Caco-2 (cell line): ENCODE data around the gene PRSS58. TPM values are rescaled to one million over a fixed set of nuclear protein-coding genes. Genes with fewer than 3 reads are reported as not detected.

Experiments used
- BruUV-seq: library from RNA; stranded (reverse); fragments of 400-500 nt; replicated peaks from 2 replicates; lab custom pipeline; 2021; lab: Mats Ljungman, UMichigan
- CTCF ChIA-PET: fragments of 300-600 bp; sonication (Branson Sonifier 250); formaldehyde crosslinking; loops from one replicate; lab custom pipeline; 2022; ENCODE audit warnings: antibody characterized with exemption; lab: Charles Lee
- POLR2A ChIA-PET: fragments of 300-600 bp; sonication (Branson Sonifier 250); formaldehyde crosslinking; loops from one replicate; lab custom pipeline; 2022; ENCODE audit warnings: antibody characterized with exemption; lab: Charles Lee
- DNase-seq, 2 experiments: peaks; one replicate each; pipeline versions ENCODE4 v3.0.0 to v3.0.0-alpha.2; 2020 to 2022
- H3K27me3 ChIP-seq: replicated peaks from 2 replicates; pipeline ENCODE4 v1.6.0; 2011; ENCODE audit warnings: low read length; ENCODE audit not compliant: control insufficient read depth, insufficient read depth
- H3K36me3 ChIP-seq: 2 replicates; pipeline ENCODE4 v1.5.1; 2011; ENCODE audit warnings: low read length; ENCODE audit not compliant: control insufficient read depth, insufficient read depth
- H3K4me1 ChIP-seq: fragments of 250-450 bp; sonication (Bioruptor Pico); 2 replicates; pipeline ENCODE4 v1.5.1; 2020; ENCODE audit warnings: mild to moderate bottlenecking
- H3K4me3 ChIP-seq: 2 replicates; pipeline ENCODE4 v1.5.1; 2011; ENCODE audit warnings: low read depth, mild to moderate bottlenecking, control low read depth, low read length
- H3K9me3 ChIP-seq: fragments of 250-450 bp; sonication (Bioruptor Pico); 2 replicates; pipeline ENCODE4 v1.5.1; 2020; ENCODE audit warnings: mild to moderate bottlenecking, moderate library complexity
- H3K27ac Mint-ChIP-seq: one replicate; pipeline ENCODE4 v1.8.0; 2022; ENCODE audit warnings: mixed read lengths; ENCODE audit not compliant: unreplicated experiment
- H3K27me3 Mint-ChIP-seq: one replicate; pipeline ENCODE4 v1.8.0; 2022; ENCODE audit warnings: mixed read lengths; ENCODE audit not compliant: insufficient read depth, unreplicated experiment
- H3K36me3 Mint-ChIP-seq: one replicate; pipeline ENCODE4 v1.8.0; 2022; ENCODE audit warnings: mild to moderate bottlenecking, mixed read lengths; ENCODE audit not compliant: insufficient read depth, unreplicated experiment
- H3K4me1 Mint-ChIP-seq: one replicate; pipeline ENCODE4 v1.8.0; 2022; ENCODE audit warnings: low read depth, mixed read lengths; ENCODE audit not compliant: unreplicated experiment
- H3K4me3 Mint-ChIP-seq: one replicate; pipeline ENCODE4 v1.8.0; 2022; ENCODE audit warnings: mild to moderate bottlenecking, moderate library complexity, mixed read lengths; ENCODE audit not compliant: unreplicated experiment
- H3K9me3 Mint-ChIP-seq: one replicate; pipeline ENCODE4 v1.8.0; 2022; ENCODE audit warnings: mixed read lengths; ENCODE audit not compliant: unreplicated experiment
- intact Hi-C: fragments of 100-400 bp; cut with micrococcal nuclease; formaldehyde crosslinking; loops from one replicate; pipeline ENCODE4 v1.10.0; 2022; ENCODE audit not compliant: unreplicated experiment
- total RNA-seq: library from RNA; stranded (reverse); gene quantifications from 2 replicates; pipeline ENCODE4 v1.2.3, GENCODE V29; 2022
- TF ChIP-seq, protein P1 (sequence below), 2 experiments: fragments of 200-600 bp in 1 of 2; IDR thresholded peaks; 1 replicate in 1 of 2; 2 replicates in 1 of 2; pipeline versions ENCODE4 v1.5.1 to v1.8.0; 2011 to 2022; ENCODE audit warnings: antibody characterized with exemption in 1 of 2, control low read depth in 1 of 2, inconsistent platforms in 1 of 2, low read depth in 1 of 2, low read length in 1 of 2, mild to moderate bottlenecking in 1 of 2, moderate library complexity in 1 of 2; ENCODE audit not compliant: insufficient read depth in 1 of 2, severe bottlenecking in 1 of 2, unreplicated experiment in 1 of 2

The PRSS58 gene
- total RNA-seq, 1 experiment from 2014 or later: not detected

DNA sequence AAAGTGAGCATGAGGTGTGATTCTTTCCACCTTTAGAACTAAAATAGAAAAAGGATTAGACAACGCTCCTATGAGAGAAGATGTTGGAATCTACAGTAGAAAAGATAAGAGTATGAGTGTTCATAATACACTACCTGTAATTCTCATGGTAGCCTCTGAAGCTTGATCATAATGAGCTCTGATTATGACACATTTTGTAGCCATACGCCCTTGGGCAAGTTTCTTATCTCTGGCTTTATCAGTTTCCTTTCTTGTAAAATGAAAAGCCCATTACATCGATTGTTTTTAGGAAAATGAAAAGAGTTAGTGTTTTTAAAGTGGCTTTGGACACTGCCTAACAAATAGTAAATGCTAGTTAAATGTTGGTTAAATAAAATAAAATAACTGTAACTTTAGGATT lies 22.4 kb upstream of the PRSS58 start:
- no peaks in the 10 kb centered on the region for H3K27me3 ChIP-seq
- Mint-ChIP-seq H3K27ac (no peak overlapping the region), H3K4me3 (no peak overlapping the region), H3K4me1 (no peaks in the 10 kb centered on the region), H3K27me3 (peaks cover 22% of the 10 kb centered on the region), H3K36me3 (no peaks in the 10 kb centered on the region), H3K9me3 (peaks cover 3% of the 10 kb centered on the region)
- BruUV-seq: no TSS peak
- intact Hi-C loops: no loop called here
- H3K4me1 ChIP-seq: no peaks in the 10 kb centered on the region
- no peaks in the 10 kb centered on the region for H3K9me3 ChIP-seq
- no peak for DNase-seq
- H3K4me3 ChIP-seq: no peak overlapping the region
- ChIA-PET CTCF (no interaction called here), POLR2A (no interaction called here)
- no peaks in the 10 kb centered on the region for H3K36me3 ChIP-seq
- TF ChIP-seq, protein P1, sequence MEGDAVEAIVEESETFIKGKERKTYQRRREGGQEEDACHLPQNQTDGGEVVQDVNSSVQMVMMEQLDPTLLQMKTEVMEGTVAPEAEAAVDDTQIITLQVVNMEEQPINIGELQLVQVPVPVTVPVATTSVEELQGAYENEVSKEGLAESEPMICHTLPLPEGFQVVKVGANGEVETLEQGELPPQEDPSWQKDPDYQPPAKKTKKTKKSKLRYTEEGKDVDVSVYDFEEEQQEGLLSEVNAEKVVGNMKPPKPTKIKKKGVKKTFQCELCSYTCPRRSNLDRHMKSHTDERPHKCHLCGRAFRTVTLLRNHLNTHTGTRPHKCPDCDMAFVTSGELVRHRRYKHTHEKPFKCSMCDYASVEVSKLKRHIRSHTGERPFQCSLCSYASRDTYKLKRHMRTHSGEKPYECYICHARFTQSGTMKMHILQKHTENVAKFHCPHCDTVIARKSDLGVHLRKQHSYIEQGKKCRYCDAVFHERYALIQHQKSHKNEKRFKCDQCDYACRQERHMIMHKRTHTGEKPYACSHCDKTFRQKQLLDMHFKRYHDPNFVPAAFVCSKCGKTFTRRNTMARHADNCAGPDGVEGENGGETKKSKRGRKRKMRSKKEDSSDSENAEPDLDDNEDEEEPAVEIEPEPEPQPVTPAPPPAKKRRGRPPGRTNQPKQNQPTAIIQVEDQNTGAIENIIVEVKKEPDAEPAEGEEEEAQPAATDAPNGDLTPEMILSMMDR (IDR thresholded peaks at IDR 0.05; ENCODE audit: insufficient read depth in 1 of 2, low read depth in 1 of 2, low read length in 1 of 2, severe bottlenecking in 1 of 2, unreplicated experiment in 1 of 2): no peak

GRCh38 chr7:142279601-142280000 lies 21.7 kb upstream of the PRSS58 start:
- Histone ChIP-seq H3K9me3 (no peaks in the 10 kb centered on the region), H3K36me3 (no peaks in the 10 kb centered on the region), H3K27me3 (no peaks in the 10 kb centered on the region), H3K4me3 (no peak overlapping the region), H3K4me1 (no peaks in the 10 kb centered on the region)
- DNase-seq: no peak
- no peak overlapping the region for H3K27ac Mint-ChIP-seq
- ChIA-PET POLR2A (no interaction called here), CTCF (no interaction called here)
- BruUV-seq: no TSS peak
- H3K4me1 Mint-ChIP-seq: no peaks in the 10 kb centered on the region
- no peaks in the 10 kb centered on the region for H3K36me3 Mint-ChIP-seq
- intact Hi-C loops: no loop called here
- no peak overlapping the region for H3K4me3 Mint-ChIP-seq
- TF ChIP-seq, protein P1 (IDR thresholded peaks at IDR 0.05; ENCODE audit: insufficient read depth in 1 of 2, low read depth in 1 of 2, low read length in 1 of 2, severe bottlenecking in 1 of 2, unreplicated experiment in 1 of 2): no peak
- H3K27me3 Mint-ChIP-seq: peaks cover 24% of the 10 kb centered on the region
- H3K9me3 Mint-ChIP-seq: peaks cover 10% of the 10 kb centered on the region

- H3K36me3 Mint-ChIP-seq: no peaks in the 10 kb centered on the region
- no peaks in the 10 kb centered on the region; the same call in 1 of the 2 replicates for H3K27me3 ChIP-seq
- H3K4me1 ChIP-seq: no peaks in the 10 kb centered on the region
- no peak overlapping the region for H3K4me3 ChIP-seq
- no peak overlapping the region for H3K4me3 Mint-ChIP-seq
- no peak for DNase-seq
- H3K36me3 ChIP-seq: no peaks in the 10 kb centered on the region
- no peaks in the 10 kb centered on the region for H3K9me3 ChIP-seq
- ChIA-PET CTCF (no interaction called here), POLR2A (no interaction called here)
- H3K4me1 Mint-ChIP-seq: no peaks in the 10 kb centered on the region
- intact Hi-C loops: no loop called here
- TF ChIP-seq, protein P1 (IDR thresholded peaks at IDR 0.05; ENCODE audit: insufficient read depth in 1 of 2, low read depth in 1 of 2, low read length in 1 of 2, severe bottlenecking in 1 of 2, unreplicated experiment in 1 of 2): no peak
- BruUV-seq: no TSS peak
- peaks cover 30% of the 10 kb centered on the region for H3K27me3 Mint-ChIP-seq
- H3K27ac Mint-ChIP-seq: no peak overlapping the region
- peaks cover 10% of the 10 kb centered on the region for H3K9me3 Mint-ChIP-seq
These were observed 17.2 kb upstream of the PRSS58 start for GRCh38 chr7:142275028-142275427.
